NOMO-1 (cell line): ENCODE data around the gene STN1.
A peak's percentile ranks its signal among the peaks of the same experiment; 100 is the strongest.

Experiments
- DNase-seq, 2 experiments: peaks; one replicate each; lab custom pipeline; 2025; ENCODE audit not compliant: unreplicated experiment in 2 of 2; lab: John Stamatoyannopoulos, UW

The STN1 gene

DNA sequence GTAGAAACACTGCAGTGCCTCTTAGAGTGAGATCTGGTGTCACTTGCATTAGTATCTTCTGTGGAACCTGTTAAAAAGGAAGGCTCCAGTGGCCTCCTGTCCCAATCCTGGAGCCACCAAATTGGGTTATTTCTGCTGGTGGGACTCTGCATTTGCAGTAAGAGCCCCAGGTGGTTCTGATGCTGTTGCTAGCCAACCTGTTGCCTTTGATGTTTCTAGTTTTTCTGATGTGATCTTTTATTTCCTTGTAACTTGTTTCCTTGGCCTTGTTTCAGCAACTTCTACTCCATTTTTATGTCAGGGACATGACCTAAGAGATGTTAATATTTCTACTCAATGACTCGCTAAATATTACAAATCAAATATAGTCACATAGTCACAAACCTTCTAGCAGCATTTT lies 12.5 kb upstream of the STN1 start:
- no peak for DNase-seq

DNA sequence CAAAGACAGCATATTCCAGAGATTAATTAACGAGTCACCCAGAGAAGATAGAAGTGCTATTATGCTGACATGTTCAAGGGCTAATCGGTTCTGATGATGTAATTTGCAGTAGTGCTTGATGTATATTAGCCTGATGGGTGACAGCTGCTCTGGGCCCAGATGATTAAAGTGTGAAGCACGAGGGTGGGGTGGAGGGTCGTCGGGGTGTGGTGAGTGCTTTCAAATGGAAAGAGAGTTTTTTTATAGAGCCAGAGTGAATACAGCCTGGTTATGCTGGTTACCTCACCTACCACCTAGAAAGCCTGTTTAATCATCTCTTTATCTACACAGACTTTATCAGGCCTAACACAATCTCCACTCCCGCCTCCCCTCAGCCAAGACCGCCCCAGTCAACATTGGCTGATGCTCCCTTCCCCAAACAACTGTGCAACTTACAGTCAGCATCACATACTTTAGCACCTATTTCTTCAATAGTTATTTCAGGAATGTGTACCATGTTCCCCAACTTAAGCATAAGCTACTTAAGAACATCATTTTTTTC lies 11.5 kb upstream of the STN1 start:
- DNase-seq = no peak

DNA sequence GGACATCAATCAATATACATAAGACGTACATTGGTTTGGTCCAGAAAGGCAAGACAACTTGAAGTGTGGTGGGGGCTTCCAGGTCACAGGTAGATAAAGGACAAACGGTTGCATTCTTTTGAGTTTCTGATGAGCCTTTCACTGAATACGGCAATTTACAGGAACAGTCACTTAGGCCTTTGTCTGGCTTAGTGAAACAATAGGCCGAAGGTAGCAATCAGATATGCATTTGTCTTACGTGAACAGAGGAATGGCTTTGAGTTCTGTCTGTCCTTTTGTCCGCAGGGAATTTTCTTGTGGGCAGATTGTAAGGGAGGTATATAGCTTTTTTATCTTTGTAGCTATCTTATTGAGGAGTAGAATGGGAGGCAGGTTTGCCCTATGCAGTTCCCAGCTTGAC lies 10.8 kb upstream of the STN1 start:
- DNase-seq = no peak

DNA sequence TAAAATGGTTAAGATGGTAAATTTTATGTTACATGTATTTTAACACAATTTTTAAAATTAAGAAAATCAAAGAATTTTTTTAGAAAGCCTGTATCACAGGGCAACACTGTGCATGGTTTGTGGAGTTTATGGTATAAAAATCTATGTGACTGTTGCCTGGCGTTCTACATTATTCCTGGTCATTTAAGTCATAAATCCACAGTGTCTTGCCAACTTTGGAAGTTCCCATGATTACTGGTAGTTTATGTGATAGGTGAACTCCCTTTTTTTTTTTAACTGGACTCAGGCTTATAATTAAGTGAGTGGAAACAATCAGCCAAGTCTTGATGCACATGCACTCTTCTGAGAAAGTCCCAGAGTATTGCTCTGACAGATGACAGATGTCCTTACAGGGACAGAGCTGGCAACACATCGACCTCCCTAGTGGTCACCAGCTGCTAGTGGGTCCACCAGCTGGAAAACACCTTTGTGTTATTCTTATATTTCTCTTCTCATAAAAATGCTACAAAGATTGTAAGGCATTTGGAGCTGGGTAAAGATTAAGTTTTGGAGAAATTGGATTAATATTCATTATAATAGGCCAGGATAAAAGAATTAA lies 8.8 kb upstream of the STN1 start:
- DNase-seq = no peak

DNA sequence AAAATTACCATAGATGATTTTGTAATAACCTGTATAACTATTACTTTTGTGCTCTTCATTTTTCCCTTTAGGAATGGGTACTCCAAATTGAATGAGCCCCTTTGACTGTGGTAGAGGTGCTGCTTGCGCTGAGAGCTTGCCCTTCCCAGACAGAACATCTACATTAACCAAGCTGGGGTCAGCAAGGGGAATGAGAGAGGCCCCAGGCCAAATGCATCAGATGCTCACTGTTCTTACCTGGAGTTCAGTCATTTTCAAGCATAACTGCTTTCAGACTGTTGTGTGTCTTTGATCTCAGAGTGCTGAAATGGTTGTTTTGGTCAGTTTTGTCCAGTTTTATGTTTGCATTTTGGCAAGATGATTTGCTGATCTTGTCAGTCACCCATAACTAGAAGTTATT lies 7.6 kb upstream of the STN1 start:
- DNase-seq = no peak

DNA sequence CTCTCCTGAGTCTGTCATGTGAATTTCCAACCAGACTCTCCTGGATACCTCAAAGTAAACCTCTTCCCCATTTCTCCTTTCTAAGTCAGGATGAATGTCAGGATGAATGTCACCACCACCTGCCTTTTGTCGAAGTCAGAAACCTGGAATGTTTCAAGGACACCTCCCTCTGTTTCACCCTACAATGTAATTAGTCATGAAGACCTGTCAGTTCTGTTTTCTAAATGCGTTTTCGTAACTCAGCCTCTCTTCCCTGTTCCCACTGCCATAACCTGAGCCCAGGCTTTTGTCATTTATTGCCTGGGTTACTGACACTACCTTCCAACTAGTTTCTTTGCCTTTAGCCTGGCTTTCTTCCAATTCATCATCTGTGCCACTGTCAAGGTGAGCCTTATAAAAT lies 5.5 kb upstream of the STN1 start:
- DNase-seq = no peak

DNA sequence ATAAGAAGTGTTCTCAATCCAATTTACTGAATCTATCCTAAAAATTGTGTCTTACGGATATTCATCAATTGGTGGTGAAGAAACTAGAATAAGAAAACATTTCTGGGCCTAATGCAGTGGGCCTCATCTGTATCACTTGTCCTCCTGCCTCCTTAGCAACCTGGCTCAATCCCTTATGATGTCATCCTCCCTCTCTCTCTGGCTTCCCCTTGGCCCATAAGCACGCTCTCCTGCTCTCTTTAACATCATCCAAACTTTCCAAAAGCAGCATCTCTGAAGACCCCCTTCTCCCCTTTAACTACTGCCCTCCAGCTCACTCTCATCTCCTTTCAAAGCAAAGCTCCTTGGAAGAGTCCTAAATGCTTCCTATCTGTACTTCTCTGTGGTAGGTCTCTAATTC lies 4.7 kb upstream of the STN1 start:
- DNase-seq = no peak

- peak in 1 of 2 experiments; percentile 19 for DNase-seq
These were observed 3.8 kb upstream of the STN1 start for GRCh38 chr10:103921750-103922195.

DNA sequence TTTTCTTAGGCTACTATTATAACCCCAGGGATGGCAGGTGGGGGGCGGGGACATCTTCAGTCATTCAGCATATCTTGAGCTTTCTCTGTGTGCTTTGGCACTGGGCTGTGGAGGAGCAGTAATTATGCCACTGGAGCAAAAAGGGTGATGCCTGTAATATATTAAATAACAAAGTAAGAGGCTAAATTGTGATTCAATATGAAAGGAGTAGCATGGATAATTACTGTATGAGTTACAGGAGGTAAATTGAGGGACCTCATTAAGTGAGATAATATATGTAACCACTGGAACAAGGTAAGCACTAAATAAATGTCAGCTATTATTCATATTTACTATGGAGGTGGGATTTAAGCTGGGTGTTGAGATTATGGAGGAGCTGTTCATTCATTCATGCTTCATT lies 3.3 kb upstream of the STN1 start:
- no peak for DNase-seq

DNA sequence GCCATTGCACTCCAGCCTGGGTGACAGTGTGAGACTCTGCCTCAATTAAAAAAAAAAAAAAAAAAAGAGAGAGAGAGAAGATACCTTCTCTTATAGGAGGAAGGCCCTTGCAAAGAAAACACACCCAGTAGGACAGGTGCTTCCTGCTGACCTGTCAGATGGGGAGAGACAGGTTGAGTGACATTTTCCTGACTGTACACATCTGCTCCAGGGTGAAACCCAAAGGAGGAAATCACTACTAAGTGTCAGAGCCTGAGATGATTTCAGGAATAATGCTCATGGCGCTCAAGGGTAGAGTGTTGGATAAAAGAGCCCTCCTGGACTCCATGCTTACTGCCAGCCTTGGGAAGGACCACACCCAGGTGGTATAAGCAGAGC lies 1.7 kb upstream of the STN1 start:
- DNase-seq = no peak

DNA sequence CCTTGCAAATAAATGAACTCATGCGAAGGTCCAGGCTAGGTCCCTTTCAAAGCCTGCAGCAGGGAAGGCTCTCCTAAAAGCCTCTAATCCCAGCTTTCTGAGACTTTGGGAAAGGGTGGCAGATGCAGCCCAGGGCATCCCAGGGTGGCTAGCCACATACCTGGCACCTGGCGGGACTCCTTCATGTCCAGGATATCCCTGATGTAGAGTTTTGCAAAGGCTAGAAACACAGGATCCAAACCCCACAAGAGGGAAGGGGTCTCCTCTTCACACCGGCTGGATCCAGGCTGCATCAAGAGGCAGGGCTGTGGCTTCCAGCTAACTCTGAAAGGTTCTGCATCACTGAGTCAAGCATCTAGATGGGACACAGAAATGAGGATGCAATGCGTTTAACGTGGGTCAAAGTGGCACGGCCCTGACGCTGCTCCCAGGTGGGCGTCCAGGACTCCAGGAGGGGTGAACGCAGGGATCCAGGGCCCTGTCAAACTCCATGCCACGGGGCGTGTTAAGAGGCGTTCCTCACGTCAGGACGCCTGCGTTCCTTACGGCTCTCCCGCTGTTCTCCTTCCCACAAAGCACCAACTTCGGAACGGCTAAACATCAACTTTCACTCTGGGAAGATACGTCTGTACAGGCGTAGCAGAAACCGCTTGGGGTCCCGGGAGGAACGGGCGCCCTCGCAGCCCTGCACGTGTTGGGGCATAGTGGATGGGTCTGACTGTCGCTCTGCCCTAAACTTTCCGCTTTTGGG lies 507 bp downstream of the STN1 start:
- no peak for DNase-seq

GRCh38 chr10:103916876-103917275 lies 1.1 kb downstream of the STN1 start:
- DNase-seq = no peak

DNA sequence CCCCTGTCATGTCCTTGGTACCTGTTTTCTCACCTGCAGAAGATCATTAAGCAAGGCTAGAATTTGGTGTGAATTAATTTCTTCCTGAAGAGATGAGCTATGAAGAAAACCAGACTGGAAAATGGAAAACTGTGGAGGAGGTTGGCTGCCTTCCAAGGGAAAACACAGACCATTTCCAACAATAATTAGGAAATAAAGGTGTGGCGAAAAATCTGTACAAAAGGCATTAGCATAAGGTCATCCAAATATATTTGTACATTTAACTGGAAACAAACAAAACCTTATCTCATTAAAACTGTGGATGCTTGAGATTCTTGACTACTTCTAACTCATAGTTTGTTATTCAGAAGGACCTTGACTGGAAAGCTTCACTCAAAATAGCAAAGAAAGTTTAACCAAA lies 1.7 kb downstream of the STN1 start:
- DNase-seq = no peak

DNA sequence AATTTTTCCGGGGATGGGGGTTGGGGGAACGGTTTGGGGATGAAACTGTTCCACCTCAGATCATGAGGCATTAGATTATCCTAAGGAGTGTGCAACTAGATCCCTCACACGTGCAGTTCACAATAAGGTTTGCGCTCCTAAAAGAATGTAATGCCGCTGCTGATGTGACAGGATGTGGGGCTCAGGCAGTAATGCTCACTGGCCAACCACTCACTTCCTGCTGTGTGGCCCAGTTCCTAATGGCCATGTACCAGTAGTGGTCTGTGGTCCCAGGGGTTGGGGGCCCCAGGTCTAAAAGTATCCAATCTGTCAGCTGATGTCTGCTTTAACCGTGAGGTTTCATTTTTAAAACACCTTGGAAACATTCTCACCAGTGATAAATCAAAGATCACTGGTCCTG lies 2.2 kb downstream of the STN1 start:
- DNase-seq = no peak

DNA sequence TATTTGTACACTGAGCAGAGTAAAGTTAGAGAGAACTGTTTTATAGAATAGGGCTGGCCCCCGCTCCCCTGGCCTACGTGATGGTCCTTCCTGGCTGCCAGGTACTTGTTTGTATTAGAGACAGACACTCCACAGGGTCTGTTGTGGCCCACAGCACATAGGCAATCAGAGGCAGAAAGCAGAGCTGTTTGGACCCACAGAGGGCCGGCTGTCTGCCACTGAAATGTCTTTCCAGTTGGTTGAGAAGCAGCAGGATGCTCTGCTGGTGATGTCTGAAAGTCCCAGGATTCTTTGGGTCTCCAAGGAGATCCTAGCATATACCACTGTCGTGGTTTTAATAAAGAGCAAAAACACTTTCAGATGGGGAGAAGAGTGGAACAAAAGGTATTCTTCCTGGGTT lies 5.2 kb downstream of the STN1 start:
- no peak for DNase-seq

GRCh38 chr10:103911021-103911459 lies 6.9 kb downstream of the STN1 start:
- DNase-seq = peak; percentile 52 to 55

- DNase-seq = no peak
These were observed 7.5 kb downstream of the STN1 start for GRCh38 chr10:103910442-103911012.

- DNase-seq = no peak
These were observed 12.5 kb downstream of the STN1 start for GRCh38 chr10:103905441-103905840.

DNA sequence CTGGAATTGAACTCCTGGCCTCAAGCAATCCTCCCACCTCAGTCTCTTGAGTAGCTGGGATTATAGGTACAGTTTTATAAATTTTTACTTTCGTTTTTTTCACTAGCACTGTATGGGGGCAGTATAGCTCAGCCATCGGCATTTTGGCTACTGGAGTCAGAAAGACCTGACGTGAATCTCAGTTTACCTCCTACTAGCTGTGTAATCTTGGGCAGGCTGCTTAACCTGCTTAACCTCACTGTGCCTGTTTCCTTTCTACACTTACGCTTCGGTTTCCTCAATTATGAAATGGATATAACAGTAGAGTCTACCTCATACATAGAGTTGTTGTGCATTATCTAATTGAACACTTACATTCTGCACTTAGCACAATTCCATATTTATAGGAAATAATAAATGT lies 16.7 kb downstream of the STN1 start:
- DNase-seq = no peak

DNA sequence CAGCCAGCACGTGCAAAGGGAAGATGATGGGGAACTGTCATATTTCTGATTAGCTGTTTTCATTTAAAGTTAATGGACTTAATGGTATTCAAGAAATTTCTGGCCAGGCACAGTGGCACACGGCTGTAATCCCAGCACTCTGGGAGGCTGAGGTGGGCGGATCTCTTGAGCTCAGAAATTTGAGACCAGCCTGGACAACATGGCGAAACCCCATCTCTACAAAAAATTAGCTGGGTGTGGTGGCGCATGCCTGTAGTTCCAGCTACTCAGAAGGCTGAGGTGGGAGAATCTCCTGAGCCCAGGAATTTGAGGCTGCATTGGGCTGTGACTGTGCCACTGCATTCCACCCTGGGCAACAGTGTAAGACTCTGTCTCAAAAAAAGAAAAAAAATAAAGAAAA lies 18.7 kb downstream of the STN1 start:
- DNase-seq = no peak

GRCh38 chr10:103897241-103897774 lies 20.7 kb downstream of the STN1 start:
- no peak for DNase-seq

DNA sequence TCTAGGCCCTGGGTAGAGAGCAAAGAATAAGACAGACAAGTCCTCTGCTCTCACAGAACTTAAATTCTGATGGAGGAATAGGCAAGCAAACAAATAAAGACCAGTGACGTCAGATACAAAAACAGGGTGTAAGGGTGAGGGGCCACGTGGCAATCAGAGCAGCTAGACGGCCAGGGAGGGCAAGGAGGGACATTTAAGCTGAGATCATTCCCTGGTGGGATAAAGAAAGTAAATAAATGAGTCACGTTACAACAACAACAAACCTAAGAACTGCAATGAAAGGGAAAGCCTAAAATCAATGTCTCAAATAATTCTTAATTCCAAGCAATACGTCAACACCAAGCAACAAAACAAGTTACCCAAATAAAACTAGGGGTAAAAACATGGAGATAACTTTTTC lies 21.8 kb downstream of the STN1 start:
- no peak for DNase-seq
